GM18907 (cell line): ENCODE results near the gene S1PR5.

Experiments used
- ATAC-seq: cut with Tn5 transposase; IDR thresholded peaks from one replicate; pipeline ENCODE4 v1.9.1; 2021; ENCODE audit warnings: mild to moderate bottlenecking, moderate library complexity; ENCODE audit not compliant: unreplicated experiment

Gene S1PR5

DNA sequence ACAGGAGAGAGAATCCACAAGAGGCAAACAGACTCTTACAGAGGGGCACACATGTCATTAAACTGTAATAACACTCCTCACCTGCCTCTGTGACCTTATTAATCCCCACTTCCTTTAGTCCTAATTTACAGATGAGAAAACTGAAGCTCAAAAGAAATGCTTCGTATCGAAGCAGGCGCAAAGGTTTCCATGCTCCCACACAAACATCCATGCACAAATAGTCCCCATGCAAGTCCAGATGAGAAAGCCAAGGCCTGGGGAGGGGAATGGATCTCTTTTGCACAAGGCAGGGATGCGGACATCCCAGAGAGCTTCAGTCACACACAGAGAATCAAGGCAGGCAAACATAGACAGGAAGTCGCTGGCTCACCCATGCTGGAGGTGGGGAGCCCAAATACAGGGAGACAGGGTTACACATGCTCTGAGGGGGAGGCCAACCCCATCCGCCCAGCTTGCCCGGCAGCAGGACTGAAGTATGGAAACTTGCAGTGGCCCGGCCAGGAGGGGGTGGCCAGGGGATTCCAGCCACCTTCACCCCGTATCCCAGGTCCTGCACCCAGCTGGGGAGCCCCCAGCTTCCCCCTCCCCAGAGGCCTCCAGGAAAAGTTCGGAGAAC is 468 bp downstream of the S1PR5 start:
- no peak for ATAC-seq

DNA sequence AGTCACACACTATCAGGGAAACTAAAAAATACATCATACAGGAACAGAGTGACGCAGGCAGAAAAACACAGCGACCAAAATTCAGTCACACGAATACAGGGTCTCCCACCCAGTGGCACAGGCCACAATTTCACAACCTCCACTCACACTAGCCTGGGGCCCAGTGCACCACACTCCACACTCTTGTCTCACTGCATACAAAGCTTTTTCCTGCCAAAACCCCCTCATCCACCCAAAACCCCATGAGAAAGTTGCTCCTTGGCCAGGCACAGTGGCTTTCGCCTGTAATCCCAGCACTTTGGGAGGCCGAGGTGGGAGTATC is 1.2 kb downstream of the S1PR5 start:
- no peak for ATAC-seq

DNA sequence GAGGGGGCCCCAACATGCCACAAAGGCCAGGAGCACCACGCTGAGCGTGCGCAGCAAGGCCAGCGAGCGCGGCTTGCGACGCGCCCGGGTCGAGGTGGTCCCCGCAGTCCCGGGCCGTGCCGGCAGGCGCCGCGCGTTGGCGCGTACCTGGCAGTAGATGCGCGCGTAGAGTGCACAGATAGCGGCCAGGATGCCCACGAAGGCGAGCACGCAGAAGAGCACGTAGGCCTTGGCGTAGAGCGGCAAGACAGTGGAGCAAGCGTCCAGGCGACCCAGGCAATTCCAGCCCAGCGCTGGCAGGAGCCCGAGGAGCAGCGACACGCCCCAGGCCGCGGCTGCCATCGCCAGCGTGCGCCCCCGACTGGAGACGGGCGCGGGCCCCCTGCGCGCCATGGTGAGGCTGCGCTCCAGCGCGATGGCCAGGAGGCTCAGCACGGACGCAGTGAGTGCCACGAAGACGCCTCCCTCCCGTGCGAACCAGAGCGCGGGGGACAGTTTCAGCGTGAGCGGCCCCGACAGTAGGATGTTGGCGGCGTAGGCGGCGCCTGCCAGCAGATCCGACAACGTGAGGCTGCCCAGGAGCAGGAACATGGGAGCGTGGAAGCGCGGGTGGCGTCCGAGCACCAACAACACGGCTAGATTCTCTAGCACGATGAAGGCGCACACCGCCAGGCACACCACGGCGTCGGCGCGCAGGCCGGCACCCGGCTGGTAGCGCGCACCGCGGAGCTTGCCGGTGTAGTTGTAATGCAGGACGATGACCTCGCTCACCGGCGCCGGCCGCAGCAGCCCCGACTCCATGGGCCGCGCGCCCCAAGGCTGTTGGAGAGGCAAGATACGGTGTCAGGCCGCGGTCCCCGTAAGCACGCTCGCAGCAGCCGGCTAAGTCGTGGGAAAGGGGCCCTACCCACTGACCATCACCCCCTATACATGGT is 2.8 kb downstream of the S1PR5 start:
- ATAC-seq = no peak

DNA sequence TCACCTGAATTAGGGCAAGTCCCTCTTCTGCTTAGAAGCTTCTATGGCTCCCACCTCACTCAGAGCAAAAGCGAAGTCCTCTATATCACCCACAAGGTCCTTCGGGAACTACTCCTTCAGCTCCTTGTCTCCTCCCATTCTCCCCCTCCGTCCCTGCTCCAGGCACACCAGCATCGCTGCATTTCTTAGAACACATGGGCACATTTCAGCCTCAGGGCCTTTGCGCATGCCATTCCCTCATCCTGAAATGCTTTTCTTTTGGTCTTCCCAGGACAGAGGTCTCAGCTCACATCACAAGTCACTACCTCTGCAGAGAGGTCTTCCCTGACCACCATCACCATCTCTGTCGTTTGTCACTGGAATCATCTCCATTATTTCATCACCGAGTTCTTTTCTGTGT is 4.0 kb downstream of the S1PR5 start:
- ATAC-seq = no peak

DNA sequence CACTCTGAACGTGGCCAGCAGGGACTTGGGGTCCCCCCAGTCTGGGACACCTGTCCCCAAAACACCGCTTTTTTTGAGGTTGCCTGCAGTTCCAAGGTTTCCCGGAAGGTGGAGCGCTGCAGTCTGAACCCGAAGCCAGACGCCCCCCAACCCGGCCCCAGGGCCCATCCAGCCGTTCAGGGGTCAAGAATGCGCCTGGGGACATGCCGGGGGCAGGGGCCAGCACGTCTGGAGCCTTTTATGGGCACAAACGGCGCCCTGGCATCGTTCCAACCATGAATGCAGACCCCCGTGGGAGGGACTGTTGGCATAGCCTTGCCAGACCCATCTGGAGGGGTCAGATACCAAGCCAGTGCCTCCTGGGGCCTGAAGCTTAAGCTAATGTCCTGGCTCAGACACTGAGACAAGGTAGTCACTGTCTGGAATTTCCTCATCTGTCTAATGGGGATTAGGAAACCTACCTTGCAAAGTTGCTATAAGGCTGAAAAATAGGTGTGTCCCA is 6.9 kb downstream of the S1PR5 start:
- no peak for ATAC-seq

DNA sequence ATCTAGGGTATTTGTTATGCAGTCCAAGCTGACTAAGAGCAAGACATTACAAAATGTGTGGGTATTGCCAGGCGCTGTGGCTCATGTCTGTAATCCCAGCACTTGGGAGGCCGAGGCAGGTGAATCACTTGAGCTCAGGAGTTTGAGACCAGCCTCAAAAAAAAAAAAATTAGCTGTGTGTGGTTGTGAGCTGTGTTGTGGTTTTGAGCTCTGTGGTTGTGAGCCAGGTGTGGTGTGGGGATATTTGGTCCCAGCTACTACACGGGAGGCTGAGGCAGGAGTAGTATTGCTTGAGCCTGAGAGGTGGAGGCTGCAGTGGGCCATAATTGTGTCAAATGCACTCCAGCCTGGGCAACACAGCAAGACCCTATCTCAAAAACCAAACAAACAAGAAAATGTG is 8.5 kb downstream of the S1PR5 start:
- ATAC-seq = no peak

DNA sequence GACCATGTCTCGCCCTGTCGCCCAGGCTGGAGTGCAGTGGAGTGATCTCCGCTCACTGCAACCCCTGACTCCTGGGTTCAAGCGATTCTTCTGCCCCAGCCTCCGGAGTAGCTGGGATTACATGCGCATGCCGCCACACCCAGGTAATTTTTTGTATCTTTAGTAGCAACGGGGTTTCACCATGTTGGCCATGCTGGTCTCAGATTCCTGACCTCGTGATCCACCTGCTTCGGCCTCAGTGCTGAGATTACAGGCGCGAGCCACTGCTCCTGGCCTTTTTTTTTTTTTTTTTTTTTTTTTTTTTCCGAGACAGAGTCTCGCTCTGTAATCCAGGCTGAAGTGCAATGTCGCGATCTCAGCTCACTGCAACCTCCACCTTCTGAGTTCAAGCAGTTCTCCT is 9.2 kb downstream of the S1PR5 start:
- ATAC-seq = no peak

DNA sequence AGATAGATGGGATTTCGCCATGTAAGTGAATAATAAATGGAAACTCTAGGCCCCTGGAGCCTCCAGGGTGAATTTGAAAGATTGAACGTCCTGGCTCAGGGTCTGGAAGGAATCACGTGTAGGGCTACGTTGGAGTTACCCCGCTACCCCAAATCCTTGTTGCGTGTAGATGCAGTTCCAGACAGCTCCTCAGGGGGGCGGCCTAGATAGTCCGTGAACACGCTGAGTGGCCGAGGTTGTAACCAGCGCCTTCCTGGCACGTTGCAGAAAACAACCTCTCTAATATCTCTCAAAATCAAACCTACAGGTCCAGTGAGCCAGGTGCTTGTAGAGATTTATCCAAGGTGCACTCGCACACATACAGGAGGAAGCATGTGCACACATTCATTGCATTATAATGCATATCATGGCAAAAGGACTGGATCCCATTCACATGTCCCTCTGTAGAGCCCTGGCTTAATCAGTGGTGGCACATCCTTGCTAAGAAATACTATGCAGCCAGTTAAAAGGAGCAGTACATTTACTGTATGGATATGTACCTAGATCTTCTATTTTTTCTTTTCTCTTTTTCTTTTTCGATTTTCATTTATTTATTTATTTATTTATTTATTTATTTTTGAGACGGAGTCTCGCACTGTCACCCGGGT is 11.5 kb downstream of the S1PR5 start:
- ATAC-seq = no peak

DNA sequence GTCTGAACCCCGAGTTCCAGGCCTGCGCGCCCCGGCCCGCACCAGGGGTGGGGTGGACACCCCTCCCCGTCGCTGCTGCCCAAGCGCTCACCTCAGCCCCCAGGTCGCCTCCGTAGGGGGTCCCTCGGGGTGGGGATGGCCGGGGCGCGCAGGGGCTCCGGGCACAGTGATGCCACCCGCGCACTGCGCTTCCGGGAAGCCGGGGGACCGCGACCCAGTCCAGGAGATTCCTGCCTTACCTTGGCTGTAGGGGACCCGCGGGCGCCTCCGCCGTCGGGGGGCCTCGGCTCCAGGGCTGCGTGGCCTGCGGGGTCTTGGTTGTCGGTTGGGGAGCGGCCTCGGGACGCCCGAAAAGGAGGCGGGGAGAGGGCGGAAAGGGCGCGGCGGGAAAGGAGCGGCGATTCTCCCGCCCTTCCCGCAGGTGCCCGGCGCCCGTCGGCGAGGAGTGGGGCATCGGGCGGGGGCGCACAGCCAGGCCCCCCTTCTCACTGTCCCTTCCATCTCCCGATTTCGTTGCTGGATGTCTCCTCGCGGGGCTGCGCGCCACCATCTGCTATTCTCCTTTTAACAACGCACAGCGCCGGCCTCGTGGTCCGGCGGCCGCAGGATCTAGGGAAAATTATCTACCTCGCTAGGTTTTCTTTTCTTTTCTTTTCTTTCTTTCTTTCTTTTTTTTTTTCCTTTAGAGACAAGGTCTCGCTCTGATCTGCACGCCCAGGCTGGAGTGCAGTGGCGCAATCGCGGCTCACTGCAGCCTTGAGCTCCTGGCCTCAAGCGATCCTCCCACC is 14.1 kb downstream of the S1PR5 start, which contains the start of gene KEAP1:
KEAP1 (minus strand) TSS at position 355 of the 788 bp plus-strand sequence. CDS start 3,323 bp downstream, outside the sequence.
- no peak for ATAC-seq

DNA sequence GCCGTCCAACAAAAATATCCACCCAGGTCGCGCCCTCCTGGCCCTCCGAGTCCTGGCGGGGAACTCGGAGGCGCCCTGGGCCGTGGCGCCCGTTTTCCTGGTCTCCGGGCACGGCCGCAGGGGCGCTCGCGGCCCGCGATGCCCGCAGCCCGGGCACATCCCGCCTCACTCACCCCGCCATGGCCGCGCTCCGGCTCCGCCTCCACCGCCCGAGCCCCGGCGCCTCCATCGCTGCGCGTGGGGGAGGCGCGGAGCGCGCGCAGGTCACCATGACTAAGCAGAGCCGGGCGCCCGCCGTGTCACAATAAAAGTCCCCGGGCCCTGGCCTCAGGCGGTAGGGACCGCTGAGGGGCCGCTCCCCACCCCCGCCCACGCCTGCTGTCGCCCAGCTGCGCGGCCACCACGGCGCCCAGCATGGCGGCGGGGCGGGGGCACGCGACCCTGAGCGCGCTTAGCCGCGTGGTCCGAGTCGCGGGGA is 14.7 kb downstream of the S1PR5 start:
- peak; percentile 83 for ATAC-seq

DNA sequence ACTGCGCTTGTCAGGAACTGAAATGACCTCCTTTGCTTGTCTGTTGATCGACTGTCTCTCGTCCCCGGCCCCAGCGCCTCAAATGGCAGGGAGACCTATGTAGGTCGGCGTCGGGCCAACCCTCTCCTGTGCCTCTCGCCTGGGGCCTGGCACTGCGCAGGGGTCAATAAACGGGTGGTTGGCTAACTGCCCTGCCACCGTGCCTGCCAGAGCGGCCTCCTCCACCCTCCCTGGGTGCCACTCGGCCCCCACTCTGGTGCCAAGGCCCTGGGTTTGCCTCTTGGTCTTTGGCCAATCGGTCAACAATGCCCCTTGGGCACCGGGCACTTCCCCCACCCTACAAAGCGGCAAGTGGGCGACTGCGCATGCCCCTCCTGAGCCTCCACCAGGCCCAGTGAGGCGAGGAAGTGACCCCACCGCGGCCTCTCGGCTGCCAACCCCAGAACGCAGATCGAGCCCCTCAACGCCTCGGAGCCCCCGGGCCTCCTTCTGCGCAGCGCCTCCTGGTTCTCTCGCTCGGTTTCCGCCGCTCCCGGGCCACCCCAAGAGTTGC is 15.2 kb downstream of the S1PR5 start:
- peak; percentile 47 for ATAC-seq

DNA sequence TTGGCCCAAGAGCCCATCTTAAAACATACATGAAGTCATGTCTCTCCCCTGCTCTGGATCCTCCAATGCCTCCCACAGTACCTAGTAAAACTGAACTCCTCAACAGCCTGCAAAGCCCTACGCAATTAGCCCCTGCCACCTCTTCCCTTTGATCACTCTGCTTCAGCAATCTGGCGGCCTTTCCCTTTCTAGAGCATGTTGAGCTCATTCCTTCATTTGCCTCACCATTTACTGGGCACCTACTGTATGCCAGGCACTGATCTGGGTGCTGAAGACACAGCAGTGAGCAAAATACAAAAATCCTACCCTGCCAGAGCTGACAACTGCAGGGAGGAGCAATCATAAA is 17.0 kb downstream of the S1PR5 start:
- ATAC-seq = no peak

DNA sequence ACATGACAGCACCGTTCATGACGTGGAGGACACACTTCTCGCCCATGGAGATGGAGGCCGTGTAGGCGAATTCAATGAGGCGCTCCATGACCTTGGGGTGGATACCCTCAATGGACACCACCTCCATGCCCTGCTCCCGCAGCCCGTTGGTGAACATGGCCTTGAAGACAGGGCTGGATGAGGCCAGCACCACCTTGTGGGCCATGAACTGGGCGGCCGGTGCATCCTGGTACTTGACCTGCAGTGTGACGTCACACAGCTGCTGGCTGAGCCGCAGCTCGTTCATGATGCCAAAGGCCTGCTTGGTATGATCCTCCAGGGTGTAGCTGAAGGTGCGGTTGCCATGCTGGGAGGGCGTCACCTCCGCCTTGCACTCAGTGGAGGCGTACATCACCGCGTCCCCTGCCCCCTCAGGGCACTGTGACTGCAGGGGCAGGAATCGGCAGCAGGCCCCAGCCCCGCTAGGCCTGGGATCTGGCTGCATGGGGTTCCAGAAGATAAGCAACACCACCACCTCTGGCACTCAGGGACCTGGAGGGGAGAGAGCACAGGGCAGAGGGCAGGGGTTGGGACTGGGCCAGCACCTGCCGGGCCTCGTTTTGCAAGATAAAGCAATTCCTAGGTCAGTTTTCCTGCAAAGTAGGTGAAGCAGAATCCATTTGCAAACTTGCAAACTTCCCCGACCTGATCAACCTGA is 17.5 kb downstream of the S1PR5 start:
- ATAC-seq = no peak

DNA sequence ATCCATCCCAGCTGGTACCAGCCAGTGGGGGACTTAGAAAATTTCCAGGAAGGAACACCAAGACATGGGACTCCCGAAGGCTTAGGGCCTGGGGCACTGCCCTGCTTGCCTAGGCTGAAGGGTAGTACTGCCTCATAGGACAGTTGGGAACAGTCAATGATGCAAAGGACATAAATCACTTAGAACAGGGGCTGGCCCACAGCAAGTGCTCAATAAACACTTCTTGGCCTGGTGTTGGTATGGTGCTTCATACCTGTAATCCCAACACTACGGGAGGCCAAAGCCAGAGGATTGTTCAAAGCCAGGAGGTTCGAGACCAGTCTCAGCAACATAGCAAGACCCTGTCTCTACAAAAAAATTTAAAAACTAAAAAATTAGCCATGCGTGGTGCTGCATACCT is 19.9 kb downstream of the S1PR5 start:
- no peak for ATAC-seq

DNA sequence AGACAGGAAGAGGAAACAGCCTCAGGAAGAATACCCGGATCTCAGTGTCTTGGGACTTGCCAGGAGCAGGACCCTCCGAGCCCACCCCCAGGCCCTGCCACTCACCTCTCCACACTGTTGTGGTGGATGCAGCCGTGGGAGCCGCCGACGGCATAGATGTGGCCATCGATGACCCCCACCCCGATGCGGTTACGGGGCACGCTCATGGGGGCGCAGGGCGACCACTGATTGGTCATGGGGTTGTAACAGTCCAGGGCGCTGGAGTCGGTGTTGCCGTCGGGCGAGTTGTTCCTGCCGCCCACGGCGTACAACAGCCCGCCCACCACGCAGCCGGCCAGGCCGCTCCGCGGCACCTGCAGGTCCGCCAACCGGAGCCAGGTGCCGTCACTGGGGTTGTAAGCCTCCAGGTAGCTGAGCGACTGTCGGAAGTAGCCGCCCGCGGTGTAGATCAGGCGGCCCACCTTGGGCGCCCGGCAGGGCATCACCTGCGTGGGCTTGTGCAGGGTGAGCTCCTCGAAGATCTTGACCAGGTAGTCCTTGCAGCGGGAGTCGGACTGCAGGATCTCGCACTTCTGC is 25.7 kb downstream of the S1PR5 start:
- no peak for ATAC-seq

DNA sequence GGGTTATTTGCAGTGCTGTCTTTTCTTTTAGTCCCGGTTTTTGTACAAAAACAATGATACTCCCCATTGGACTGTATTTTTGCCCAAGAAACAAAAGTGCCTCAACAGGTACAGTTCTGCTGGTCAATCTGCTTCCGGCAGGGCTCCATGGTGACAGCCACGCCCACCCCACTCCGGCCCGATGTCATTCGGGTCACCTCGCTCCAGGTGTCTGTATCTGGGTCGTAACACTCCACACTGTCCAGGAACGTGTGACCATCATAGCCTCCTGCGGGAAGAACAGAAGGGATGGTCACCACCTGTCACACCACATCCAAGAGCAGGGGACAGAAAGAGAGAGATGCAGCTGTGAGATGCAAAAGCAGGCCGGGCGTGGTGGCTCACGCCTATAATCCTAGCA is 30.7 kb downstream of the S1PR5 start:
- ATAC-seq = no peak

DNA sequence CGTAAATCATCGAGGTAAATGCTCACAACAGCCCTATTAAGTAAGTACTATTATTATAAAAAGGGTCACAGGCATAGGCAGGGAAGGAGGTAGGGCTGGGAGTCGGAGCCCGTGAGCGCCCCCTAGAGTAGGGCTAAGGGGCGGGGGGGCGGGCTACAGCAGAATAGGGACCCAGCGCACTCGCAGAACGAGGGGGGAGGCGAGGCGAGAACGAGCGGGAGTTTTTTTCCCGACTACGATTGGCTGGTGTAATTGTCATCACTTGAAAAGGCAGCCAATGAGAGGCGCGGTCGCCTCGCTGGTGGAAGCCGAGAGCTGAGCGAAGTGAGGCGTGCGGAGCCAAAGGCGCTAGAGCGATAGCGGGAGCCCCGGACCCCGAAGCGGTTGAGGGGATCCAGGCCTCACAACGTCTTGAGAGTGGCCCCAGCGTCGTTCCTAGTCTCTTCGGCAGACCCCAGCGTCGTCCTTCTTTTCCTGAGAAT is 38.3 kb downstream of the S1PR5 start:
- no peak for ATAC-seq

DNA sequence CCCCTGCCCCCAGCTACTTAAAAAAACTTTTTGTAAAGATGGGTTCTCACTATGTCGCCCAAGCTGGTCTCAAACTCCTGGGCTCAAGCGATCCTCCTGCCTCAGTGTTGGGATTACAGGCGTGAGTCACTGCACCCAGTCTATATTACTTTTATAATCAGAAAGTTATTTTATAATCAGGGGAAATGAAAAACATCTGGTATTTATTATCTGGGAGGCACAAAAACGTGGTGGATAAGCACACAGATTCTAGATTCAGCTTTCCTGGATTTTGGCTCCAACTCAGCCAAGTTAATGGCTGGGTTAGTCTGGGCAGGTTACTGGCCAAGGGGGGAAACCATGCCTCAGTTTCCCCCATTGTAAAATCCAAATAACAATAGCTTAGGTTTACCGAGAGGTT is 38.8 kb downstream of the S1PR5 start:
- ATAC-seq = no peak

DNA sequence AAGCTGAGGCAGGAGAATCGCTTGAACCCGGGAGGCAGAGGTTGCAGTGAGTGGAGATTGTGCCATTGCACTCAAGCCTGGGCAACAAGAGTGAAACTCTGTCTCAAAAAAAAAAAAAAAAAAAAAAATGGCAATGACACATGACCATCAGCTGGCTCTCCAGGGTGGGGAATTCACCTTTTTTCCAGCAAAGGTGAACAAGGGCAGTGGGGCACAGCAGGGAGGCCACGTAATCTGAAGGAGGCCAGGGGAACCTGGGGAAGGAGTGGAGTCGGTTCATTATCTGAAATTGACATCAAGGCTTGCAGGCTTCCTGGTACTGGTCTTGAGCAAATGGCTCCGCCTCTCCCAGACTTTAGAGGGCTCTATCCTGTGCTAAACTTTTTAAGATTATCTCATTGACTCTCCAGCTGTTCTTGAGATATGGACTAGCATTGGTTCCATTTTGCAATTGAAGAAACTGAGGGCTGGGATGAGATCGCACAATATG is 42.2 kb downstream of the S1PR5 start:
- no peak for ATAC-seq
